Activated CD4-positive, alpha-beta T cell treated with anti-CD3 and anti-CD28 coated beads, Interleukin-2, amount 10 ng/mL, durations not matched to agents 24 days and 14 days (primary cell): ENCODE measurements around the gene RPS6KC1. TPM values are rescaled to one million over a fixed set of nuclear protein-coding genes. Genes with fewer than 3 reads are reported as not detected.

Experiments used
- DNase-seq: peaks from one replicate; pipeline ENCODE4 v3.0.0; 2022
- H3K27ac Mint-ChIP-seq: one replicate; pipeline ENCODE4 v1.8.0; 2022; ENCODE audit warnings: mild to moderate bottlenecking, mixed read lengths
- H3K27me3 Mint-ChIP-seq: one replicate; pipeline ENCODE4 v1.8.0; 2022; ENCODE audit warnings: mixed read lengths
- H3K36me3 Mint-ChIP-seq: one replicate; pipeline ENCODE4 v1.8.0; 2022; ENCODE audit warnings: low read depth, mild to moderate bottlenecking, mixed read lengths
- H3K4me1 Mint-ChIP-seq: one replicate; pipeline ENCODE4 v1.8.0; 2021; ENCODE audit warnings: mixed read lengths
- H3K4me3 Mint-ChIP-seq: one replicate; pipeline ENCODE4 v1.8.0; 2022; ENCODE audit warnings: mild to moderate bottlenecking, moderate library complexity, mixed read lengths
- H3K9me3 Mint-ChIP-seq: one replicate; pipeline ENCODE4 v1.8.0; 2021; ENCODE audit warnings: mixed read lengths
- intact Hi-C: fragments of 100-400 bp; cut with micrococcal nuclease; formaldehyde crosslinking; loops from one replicate; pipeline ENCODE4 v1.15.1; 2023
- total RNA-seq: library from RNA; stranded (reverse); gene quantifications from 2 replicates; pipeline ENCODE4 v1.2.3, GENCODE V29; 2022

The RPS6KC1 gene
- total RNA-seq, 1 donor from 2014 or later: 7.5 TPM

- Mint-ChIP-seq H3K27ac (no peak overlapping the region), H3K36me3 (no peaks in the 10 kb centered on the region), H3K4me3 (no peak overlapping the region), H3K9me3 (no peaks in the 10 kb centered on the region), H3K27me3 (no peaks in the 10 kb centered on the region), H3K4me1 (no peaks in the 10 kb centered on the region)
- DNase-seq: no peak
- intact Hi-C loops: no loop called here
Observed at GRCh38 chr1:213250041-213250440, 199.0 kb downstream of the RPS6KC1 start.

DNA sequence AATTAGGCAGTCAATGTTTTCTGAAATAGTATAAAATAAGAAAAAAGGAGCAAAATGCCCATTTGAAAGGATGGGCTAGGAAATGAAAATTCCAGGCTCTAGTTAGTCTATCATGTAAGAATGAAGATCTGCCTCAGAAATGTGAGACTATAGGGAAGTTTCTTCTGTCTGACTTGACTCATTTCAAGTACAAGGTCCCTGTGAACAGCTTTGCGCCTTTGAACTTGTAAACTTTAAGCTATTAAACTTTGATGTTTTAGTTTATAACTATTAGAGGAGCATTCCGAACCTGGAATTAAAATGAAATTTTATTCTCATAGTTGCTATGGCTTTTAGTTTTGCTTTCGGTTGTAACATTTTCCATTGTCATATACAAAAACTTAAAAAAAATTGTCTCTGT is 199.4 kb downstream of the RPS6KC1 start:
- Mint-ChIP-seq H3K36me3 (no peaks in the 10 kb centered on the region), H3K27me3 (no peaks in the 10 kb centered on the region), H3K4me3 (no peak overlapping the region), H3K9me3 (no peaks in the 10 kb centered on the region), H3K4me1 (no peaks in the 10 kb centered on the region), H3K27ac (no peak overlapping the region)
- intact Hi-C loops: no loop called here
- no peak for DNase-seq

- H3K4me1 Mint-ChIP-seq: no peaks in the 10 kb centered on the region
Observed at GRCh38 chr1:213251972-213252371, 200.9 kb downstream of the RPS6KC1 start.

DNA sequence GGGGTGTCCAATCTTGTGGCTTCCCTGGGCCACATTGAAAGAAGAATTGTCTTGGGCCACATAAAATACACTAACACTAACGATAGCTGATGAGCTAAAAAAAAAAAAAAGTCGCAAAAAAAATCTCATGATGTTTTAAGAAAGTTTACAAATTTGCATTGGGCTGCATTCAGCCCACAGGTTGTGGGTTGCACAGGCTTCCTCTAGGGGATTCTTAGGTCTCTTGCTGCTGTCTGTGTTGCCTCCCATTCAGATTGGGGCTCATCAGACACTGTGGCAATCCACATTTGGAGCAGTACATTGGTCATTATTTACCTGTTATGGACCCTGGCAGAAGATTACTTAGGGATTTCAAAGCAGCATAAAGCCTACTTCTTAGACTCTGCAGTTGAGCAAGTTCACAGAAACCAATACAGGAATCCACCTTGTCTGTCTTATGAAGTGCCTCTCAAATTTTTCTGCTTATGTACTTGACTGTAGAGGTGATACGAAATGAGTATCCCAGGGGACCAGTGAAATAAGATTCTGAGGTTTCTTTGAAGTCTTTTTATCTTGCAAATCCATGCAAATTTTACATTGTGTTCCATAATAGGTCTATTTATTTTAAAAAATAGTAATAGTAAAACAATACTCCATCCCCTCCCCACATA is 205.5 kb downstream of the RPS6KC1 start:
- Mint-ChIP-seq H3K4me3 (no peak overlapping the region), H3K36me3 (no peaks in the 10 kb centered on the region), H3K9me3 (no peaks in the 10 kb centered on the region), H3K27me3 (no peaks in the 10 kb centered on the region), H3K27ac (no peak overlapping the region), H3K4me1 (no peaks in the 10 kb centered on the region)
- intact Hi-C loops: no loop called here
- no peak for DNase-seq

More at GRCh38 chr1:213251972-213252371, 200.9 kb downstream of the RPS6KC1 start:
- Mint-ChIP-seq H3K36me3 (no peaks in the 10 kb centered on the region), H3K4me3 (no peak overlapping the region), H3K27ac (no peak overlapping the region), H3K27me3 (no peaks in the 10 kb centered on the region), H3K9me3 (no peaks in the 10 kb centered on the region)
- DNase-seq: no peak
- intact Hi-C loops: no loop called here

- intact Hi-C loops: no loop called here
- Mint-ChIP-seq H3K27me3 (no peaks in the 10 kb centered on the region), H3K4me1 (no peaks in the 10 kb centered on the region), H3K4me3 (no peak overlapping the region), H3K36me3 (no peaks in the 10 kb centered on the region), H3K27ac (no peak overlapping the region), H3K9me3 (no peaks in the 10 kb centered on the region)
- no peak for DNase-seq
Observed at GRCh38 chr1:213260311-213261075, 209.5 kb downstream of the RPS6KC1 start.

GRCh38 chr1:213264531-213264930 is 213.5 kb downstream of the RPS6KC1 start:
- no peak overlapping the region for H3K27ac Mint-ChIP-seq
- H3K27me3 Mint-ChIP-seq: no peaks in the 10 kb centered on the region
- DNase-seq: no peak
- H3K36me3 Mint-ChIP-seq: no peaks in the 10 kb centered on the region
- intact Hi-C loops: no loop called here
- no peak overlapping the region for H3K4me3 Mint-ChIP-seq
- no peaks in the 10 kb centered on the region for H3K4me1 Mint-ChIP-seq
- H3K9me3 Mint-ChIP-seq: no peaks in the 10 kb centered on the region

DNA sequence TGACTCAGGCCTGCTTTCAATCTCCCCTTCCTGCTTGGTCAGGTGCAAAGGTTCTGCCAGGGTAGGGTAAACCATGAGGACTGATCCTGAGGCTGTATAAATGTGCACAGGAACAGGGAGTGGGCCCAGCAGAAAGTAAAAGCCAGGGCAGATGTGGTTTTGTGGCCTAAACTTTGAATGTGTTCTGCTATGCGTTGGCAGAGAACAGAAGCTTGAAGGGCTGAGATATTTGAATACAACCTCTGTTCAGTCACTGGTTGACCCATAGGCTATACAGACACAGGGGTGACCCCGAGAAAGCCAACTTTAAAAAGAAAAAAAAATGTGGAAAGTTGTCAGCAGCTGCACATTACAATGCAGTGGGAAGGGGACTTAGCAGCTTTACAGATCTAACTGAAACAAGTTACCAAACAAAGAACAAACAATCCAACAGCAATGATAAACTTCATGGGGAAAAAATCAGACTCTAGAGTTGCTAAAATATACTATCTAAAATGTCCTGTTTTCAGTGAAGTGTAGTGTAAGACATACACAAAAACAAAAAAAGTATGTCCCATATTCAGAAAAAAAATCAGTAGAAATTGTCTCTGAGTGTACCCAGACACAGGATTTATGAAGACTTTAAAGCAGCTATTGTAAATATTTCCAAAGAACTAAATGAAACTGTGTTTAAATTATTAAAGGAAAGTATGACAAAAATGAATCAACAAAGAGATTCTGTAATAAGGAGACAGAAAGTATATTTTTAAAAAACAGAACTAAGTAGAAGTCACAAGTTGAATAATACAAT is 216.1 kb downstream of the RPS6KC1 start:
- no peak overlapping the region for H3K4me3 Mint-ChIP-seq

DNA sequence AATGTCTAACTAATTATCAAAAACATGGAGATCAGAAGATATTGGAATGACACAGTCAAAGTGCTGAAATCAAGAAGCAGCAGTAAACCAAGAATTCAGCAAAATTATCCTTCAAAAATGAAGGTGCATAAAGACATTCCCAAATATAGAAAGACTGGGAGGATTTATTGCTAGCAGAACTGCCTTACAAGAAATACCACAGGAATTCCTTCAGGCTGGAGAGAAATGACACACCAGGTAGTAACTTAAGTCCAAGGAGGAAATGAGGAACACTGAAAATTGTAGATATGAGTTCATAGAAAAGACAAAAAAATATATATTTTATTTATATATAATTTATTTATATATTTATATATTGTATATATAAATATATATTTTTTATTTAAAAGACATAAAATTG is 217.2 kb downstream of the RPS6KC1 start:
- H3K4me1 Mint-ChIP-seq: no peaks in the 10 kb centered on the region
- H3K4me3 Mint-ChIP-seq: no peak overlapping the region
- peaks cover 3% of the 10 kb centered on the region for H3K36me3 Mint-ChIP-seq
- no peaks in the 10 kb centered on the region for H3K27me3 Mint-ChIP-seq
- no peak overlapping the region for H3K27ac Mint-ChIP-seq
- intact Hi-C loops: no loop called here
- DNase-seq: no peak
- H3K9me3 Mint-ChIP-seq: no peaks in the 10 kb centered on the region

More for the DNA sequence above, 216.1 kb downstream of the RPS6KC1 start:
- Mint-ChIP-seq H3K36me3 (no peaks in the 10 kb centered on the region), H3K27me3 (no peaks in the 10 kb centered on the region), H3K9me3 (no peaks in the 10 kb centered on the region), H3K27ac (no peak overlapping the region), H3K4me1 (no peaks in the 10 kb centered on the region)
- intact Hi-C loops: no loop called here
- DNase-seq: no peak

- Mint-ChIP-seq H3K27ac (no peak overlapping the region), H3K36me3 (peaks cover 11% of the 10 kb centered on the region), H3K4me1 (peaks cover 3% of the 10 kb centered on the region), H3K27me3 (no peaks in the 10 kb centered on the region), H3K9me3 (no peaks in the 10 kb centered on the region), H3K4me3 (no peak overlapping the region)
- no peak for DNase-seq
- intact Hi-C loops: no loop called here
Observed at GRCh38 chr1:213269829-213270228, 218.8 kb downstream of the RPS6KC1 start.

- Mint-ChIP-seq H3K27me3 (no peaks in the 10 kb centered on the region), H3K4me3 (no peak overlapping the region), H3K4me1 (peaks cover 8% of the 10 kb centered on the region), H3K36me3 (peaks cover 14% of the 10 kb centered on the region), H3K9me3 (no peaks in the 10 kb centered on the region), H3K27ac (no peak overlapping the region)
- no peak for DNase-seq
- intact Hi-C loops: no loop called here
Observed at GRCh38 chr1:213273546-213273945, 222.5 kb downstream of the RPS6KC1 start.

DNA sequence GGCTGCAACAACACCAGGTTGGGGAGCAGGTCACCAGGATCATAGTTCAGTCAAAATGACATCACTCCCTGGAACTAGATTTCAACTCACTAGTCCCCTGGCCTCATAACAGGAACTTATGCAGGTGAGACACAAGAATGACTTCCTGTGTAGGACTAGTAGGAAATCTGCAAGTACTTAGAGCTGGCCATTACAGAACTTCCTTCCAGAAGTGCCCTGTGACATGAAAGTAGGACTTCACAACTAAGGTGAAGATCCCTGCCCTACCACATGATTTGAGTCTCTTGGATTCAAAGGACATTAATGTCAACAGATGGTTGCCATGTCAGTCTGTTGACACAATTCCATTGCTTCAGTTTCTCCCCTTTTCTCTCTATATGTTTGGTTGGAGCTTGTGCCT is 223.1 kb downstream of the RPS6KC1 start:
- no peak for DNase-seq
- intact Hi-C loops: no loop called here

GRCh38 chr1:213275293-213275692 is 224.3 kb downstream of the RPS6KC1 start:
- DNase-seq: no peak
- Mint-ChIP-seq H3K4me3 (no peak overlapping the region), H3K4me1 (peaks cover 8% of the 10 kb centered on the region), H3K36me3 (peaks cover 14% of the 10 kb centered on the region), H3K27me3 (no peaks in the 10 kb centered on the region), H3K27ac (no peak overlapping the region), H3K9me3 (no peaks in the 10 kb centered on the region)
- intact Hi-C loops: no loop called here

More for the DNA sequence above, 223.1 kb downstream of the RPS6KC1 start:
- H3K36me3 Mint-ChIP-seq: peaks cover 14% of the 10 kb centered on the region
- H3K27ac Mint-ChIP-seq: no peak overlapping the region
- no peaks in the 10 kb centered on the region for H3K27me3 Mint-ChIP-seq
- no peaks in the 10 kb centered on the region for H3K9me3 Mint-ChIP-seq
- peaks cover 8% of the 10 kb centered on the region for H3K4me1 Mint-ChIP-seq
- no peak overlapping the region for H3K4me3 Mint-ChIP-seq

DNA sequence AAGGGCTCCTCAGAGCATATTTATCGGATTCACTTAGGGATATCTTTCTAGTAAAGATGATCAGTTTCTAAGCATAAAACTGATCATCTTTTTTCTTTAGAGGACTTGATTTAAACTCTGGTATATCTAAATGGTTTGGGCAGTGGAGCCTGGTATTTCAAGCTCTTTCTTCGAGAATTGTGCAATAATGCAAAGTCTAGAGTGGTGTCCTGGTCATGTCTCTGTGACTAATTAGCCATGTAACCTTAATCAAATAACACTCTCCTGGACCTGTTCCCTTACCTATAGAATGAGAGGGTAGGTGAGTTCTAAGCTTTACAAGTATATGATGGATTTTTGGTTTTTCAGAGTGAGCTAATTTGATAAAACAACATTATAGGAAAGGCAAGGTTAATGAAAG is 225.2 kb downstream of the RPS6KC1 start:
- Mint-ChIP-seq H3K9me3 (no peaks in the 10 kb centered on the region), H3K36me3 (peaks cover 14% of the 10 kb centered on the region), H3K4me1 (peaks cover 8% of the 10 kb centered on the region), H3K4me3 (no peak overlapping the region), H3K27ac (no peak overlapping the region), H3K27me3 (no peaks in the 10 kb centered on the region)
- intact Hi-C loops: no loop called here
- DNase-seq: no peak

DNA sequence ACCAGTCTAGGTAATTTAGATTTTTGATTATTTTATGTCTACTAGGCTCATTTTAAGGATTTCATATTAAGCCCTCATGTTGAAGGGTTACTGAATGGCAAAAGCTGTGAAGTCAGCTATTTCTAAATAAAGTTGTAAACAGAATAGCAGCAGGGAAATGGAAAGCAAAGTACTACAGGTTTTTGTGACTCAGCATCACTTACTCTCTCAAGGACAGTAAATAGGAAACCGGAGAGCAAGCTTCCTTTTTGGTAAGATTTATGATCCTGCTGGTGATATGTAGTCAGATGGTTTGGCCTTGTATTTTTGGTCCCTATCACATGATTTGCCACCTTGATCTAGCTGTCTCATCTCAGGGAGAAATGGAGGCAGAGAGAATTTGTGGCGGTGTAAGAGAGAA is 226.0 kb downstream of the RPS6KC1 start:
- Mint-ChIP-seq H3K27me3 (no peaks in the 10 kb centered on the region), H3K36me3 (peaks cover 14% of the 10 kb centered on the region), H3K9me3 (no peaks in the 10 kb centered on the region), H3K27ac (peak overlapping the region; percentile 21), H3K4me1 (peaks cover 8% of the 10 kb centered on the region), H3K4me3 (no peak overlapping the region)
- no peak for DNase-seq
- intact Hi-C loops: no loop called here
